NCI-H1694 treated with DMSO at 0.1 percent for 48 hours (cell line): ENCODE measurements around the gene RAB8B.

Experiments used
- DNase-seq: peaks from one replicate; lab custom pipeline; 2025; lab: John Stamatoyannopoulos, UW

RAB8B gene

GRCh38 chr15:63313825-63314224 lies 124.4 kb downstream of the RAB8B start:
- DNase-seq = no peak

DNA sequence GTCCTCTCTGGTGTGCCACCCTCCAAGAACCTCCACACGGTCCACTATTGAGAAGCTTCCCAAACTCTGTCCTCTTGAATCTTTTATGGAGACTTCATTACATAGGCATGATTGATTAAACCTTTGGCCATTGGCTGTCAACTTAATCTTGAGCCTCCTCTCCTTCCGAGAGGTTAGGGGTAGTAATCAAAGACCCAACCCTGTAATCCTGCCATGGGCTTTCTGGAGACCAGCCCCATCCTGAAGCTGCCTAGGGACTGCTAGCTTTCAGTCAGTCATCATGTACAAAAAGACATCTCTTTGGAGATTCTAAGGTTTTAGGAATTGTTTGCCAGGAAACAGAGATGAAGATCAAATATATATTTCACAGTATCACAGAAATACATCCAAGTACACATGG lies 125.0 kb downstream of the RAB8B start:
- DNase-seq = no peak
